ENCODE measurements around the gene CRACR2A.

The CRACR2A gene, protein sequence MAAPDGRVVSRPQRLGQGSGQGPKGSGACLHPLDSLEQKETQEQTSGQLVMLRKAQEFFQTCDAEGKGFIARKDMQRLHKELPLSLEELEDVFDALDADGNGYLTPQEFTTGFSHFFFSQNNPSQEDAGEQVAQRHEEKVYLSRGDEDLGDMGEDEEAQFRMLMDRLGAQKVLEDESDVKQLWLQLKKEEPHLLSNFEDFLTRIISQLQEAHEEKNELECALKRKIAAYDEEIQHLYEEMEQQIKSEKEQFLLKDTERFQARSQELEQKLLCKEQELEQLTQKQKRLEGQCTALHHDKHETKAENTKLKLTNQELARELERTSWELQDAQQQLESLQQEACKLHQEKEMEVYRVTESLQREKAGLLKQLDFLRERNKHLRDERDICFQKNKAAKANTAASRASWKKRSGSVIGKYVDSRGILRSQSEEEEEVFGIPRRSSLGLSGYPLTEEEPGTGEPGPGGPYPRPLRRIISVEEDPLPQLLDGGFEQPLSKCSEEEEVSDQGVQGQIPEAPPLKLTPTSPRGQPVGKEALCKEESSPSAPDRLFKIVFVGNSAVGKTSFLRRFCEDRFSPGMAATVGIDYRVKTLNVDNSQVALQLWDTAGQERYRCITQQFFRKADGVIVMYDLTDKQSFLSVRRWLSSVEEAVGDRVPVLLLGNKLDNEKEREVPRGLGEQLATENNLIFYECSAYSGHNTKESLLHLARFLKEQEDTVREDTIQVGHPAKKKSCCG

GRCh38 chr12:3752741-3753486, at the start of gene CRACR2A:
CRACR2A (minus strand) TSS chr12:3753109; CDS start chr12:3696999, 56,110 bp downstream.
- TF ChIP-seq CTCF (IDR thresholded peaks at IDR 0.05; ENCODE audit: extremely low read depth, missing control alignments): peak; percentile 79
- peak; percentile 92 for DNase-seq (ENCODE audit: low spot score)

DNA sequence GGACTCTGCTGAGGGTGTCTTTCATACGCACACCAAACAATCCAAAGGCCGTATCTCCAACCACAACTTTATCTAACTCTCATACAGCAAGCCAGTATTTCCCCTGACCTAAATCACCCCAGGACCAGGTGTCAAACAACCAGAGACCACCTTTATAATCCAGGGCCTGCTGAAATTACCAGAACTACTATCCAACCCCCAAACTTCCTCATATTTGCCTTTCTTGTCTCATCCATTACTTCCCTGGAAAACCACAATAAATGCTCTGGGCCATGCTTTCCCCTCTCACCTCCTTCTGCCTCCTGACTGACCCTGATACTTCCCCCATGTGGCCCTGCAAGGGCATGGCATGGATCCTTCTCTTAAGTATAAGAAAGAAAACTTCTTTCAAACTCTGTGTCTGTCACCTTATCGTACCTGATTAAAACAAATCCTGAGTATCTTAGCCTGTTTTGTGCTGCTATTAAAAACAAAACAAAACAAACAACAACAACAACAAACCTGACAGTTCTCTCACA, 44.7 kb upstream of the CRACR2A start:
- TF ChIP-seq CTCF (IDR thresholded peaks at IDR 0.05; ENCODE audit: extremely low read depth, missing control alignments): no peak
- no peak for DNase-seq (ENCODE audit: low spot score)

- DNase-seq (ENCODE audit: low spot score): no peak
- TF ChIP-seq CTCF (IDR thresholded peaks at IDR 0.05; ENCODE audit: extremely low read depth, missing control alignments): no peak
Observed at GRCh38 chr12:3795492-3796133, 42.7 kb upstream of the CRACR2A start.

DNA sequence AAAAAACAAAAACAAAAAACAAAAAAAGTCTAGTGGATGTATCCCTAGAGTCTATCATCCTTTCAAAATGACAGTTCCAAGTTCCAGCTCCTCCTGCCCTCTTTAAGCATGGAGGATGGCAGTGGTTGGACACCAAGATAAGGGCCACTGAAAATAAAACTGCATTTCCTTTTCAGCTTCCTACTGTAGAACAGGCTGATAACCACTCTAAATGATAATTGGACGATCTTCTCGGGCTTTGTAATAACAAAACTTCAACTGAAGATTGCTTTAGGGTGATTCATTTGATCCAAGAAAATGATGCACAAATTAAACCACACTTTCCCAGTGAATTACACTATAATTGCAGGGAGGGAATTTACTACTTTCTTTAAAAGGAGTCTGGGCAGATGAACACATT, 42.2 kb upstream of the CRACR2A start:
- no peak for TF ChIP-seq CTCF (IDR thresholded peaks at IDR 0.05; ENCODE audit: extremely low read depth, missing control alignments)
- DNase-seq (ENCODE audit: low spot score): no peak

- no peak for DNase-seq (ENCODE audit: low spot score)
- TF ChIP-seq CTCF (IDR thresholded peaks at IDR 0.05; ENCODE audit: extremely low read depth, missing control alignments): no peak
Observed at GRCh38 chr12:3792623-3793288, 39.8 kb upstream of the CRACR2A start.

DNA sequence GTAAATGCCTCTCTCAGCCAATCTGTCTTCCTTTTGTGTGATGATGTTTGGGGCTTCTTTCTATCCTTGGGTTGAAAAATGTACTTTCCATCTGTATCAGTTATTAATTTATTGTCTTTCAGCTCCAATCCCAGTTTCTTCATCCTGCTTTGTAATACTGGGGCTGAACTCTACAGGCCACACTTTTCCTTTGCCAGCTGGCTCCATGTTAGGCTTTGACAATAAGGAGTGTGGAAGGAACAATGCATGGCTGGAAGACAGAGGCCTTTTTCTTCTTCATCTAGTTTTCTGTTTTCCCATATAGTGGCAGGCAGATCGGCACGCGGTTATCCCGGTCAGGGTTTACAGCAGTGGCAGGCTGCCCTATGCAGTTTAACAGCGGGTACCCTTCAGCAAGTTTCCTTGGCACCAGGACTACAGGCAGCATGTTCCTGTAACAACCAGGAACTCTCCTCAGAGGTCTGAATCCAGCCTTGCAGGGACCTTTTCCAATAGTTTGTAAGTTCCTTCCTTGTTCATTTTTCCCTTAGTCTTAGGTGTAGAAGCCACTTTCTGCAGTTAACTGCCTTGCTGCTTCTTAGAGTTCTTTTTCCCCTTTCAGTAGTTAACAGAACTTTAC, 38.5 kb upstream of the CRACR2A start:
- no peak for TF ChIP-seq CTCF (IDR thresholded peaks at IDR 0.05; ENCODE audit: extremely low read depth, missing control alignments)
- DNase-seq (ENCODE audit: low spot score): no peak

Measured in GM20000 (cell line).